HT-29 (cell line): ENCODE results near the gene RXFP2. TPM values are rescaled to one million over a fixed set of nuclear protein-coding genes. Genes with fewer than 3 reads are reported as not detected.
A peak's percentile ranks its signal among the peaks of the same experiment; 100 is the strongest.

ENCODE experiments used
- DNase-seq: peaks from one replicate; pipeline ENCODE4 v3.0.0-alpha.2; 2015; ENCODE audit warnings: low spot score
- total RNA-seq: library from RNA; depleted of rRNA; stranded (reverse); fragments of >200 nt; shearing (Covaris generic); gene quantifications from 2 replicates; pipeline ENCODE4 v1.2.3, GENCODE V29; 2014

RXFP2 gene
- total RNA-seq, 1 experiment from 2014 or later = not detected

GRCh38 chr13:31824705-31825517, 85.6 kb downstream of the RXFP2 start:
- peak; percentile 73 for DNase-seq

GRCh38 chr13:31826521-31826920, 87.2 kb downstream of the RXFP2 start:
- no peak for DNase-seq

DNA sequence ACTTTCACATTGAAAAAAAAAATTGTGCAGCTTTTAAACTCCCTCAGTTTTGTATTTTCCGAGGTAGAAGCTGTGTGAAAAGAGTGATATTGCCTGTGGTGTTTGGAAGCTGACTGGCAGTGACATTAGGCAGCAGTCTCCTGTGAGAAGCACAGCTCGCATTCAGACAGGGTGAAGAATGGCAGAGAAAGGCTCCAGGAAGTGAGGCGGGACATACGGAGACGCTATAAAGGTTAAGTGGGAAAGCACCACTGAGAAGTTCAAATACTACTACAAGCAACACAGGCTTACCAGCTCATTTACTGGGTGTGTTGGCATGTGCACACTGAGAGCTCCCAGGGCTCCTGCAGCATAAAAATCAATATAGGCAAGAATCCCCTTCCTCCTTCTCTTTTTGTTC, 88.4 kb downstream of the RXFP2 start:
- DNase-seq = no peak

GRCh38 chr13:31835932-31836331, 96.6 kb downstream of the RXFP2 start:
- DNase-seq = peak; percentile 29

DNA sequence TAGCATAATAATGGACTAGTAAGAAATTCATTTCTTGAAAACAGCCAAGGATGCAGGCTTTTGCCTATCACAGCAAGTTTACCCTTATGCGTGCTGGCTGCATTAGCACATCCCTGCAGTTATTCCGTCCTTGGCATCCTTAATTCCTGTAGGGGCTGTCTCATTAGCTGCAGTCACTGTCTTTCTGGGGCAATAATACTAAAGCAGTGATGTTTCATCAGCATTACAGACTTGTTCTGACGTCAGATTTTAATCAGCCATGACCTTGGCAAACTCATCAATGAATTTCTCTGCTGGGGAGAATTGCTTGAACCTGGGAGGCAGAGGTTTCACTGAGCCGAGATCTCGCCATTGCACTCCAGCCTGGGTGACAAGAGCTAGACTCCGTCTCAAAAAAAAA, 103.7 kb downstream of the RXFP2 start:
- no peak for DNase-seq

- DNase-seq = peak; percentile 94
Observed at GRCh38 chr13:31846182-31846938, 107.0 kb downstream of the RXFP2 start.

DNA sequence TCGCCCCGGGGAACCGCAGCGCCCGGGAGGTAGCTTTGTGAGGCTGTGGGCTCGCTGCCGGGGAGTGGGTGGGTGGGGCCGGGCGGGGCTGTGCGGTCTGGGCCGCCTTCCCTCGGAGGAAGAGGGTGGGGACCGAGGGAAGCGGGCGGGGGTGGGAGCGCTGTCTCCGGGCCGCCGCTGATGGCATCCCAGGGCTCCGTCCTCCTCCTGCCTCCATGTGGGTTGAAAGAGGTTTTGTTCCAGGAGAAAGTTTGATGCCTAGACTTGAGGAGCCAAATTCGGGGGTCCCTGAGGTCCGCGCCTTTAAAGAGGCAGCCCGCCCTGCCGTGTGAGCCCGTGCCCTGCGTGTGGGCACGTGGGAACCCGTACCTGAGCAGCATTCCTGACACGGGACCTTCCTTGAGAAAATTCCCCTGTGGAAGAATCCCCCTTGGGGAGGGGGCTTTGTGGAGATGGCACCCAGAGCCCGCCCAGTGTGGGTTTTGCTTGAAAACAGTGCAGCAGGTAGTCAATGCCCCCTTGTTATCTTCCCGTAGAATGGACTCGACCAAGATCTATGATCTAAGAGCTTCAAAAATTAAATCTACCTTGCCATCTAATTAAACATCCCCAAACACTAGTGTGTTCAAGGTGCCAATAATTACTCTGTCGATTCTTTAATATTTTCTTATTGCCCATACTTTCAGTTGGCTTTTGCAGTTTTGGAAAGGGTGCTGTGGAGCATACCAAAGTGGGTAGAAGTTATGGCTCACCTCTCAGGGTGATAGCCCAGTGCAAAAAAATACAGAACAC, 107.8 kb downstream of the RXFP2 start:
- peak; percentile 36 for DNase-seq

- DNase-seq = no peak
Observed at GRCh38 chr13:31848621-31849020, 109.3 kb downstream of the RXFP2 start.

DNA sequence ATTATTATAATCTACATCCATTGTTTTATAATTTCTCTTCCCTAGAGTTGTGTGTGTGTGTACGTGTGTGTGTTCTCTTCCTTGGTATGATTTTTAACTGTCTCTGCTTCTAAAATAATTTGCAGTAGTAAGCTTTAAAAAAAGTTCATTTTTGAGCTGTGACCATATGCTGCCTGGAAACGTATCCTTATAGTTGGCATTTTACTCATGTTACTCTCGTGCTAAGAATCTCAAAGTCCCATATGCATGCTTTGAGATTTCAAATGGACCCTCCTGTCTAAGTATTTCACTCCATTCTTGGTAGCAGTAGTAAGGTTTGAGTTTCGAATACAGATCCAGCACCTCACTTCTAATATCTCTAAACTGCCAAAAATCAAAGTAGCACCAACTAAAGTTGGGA, 109.9 kb downstream of the RXFP2 start:
- no peak for DNase-seq

- DNase-seq = no peak
Observed at GRCh38 chr13:31850041-31850555, 110.8 kb downstream of the RXFP2 start.

GRCh38 chr13:31851216-31851615, 111.9 kb downstream of the RXFP2 start:
- DNase-seq = no peak
